K562 (cell line): ENCODE results near the gene BCAN. TPM values are rescaled to one million over a fixed set of nuclear protein-coding genes. Genes with fewer than 3 reads are reported as not detected.

Experiments
- CREB1 ChIP-seq, 2 experiments: sonication (generic) in 1 of 2; formaldehyde crosslinking in 1 of 2; IDR thresholded peaks; 2 replicates each; pipeline versions ENCODE4 v1.6.1 to v1.8.0; 2012 to 2022; ENCODE audit warnings: inconsistent platforms in 1 of 2, mild to moderate bottlenecking in 1 of 2, missing genetic modification reagents in 1 of 2, moderate library complexity in 1 of 2
- HMGN3 ChIP-seq: IDR thresholded peaks from 2 replicates; pipeline ENCODE4 v1.6.1; 2011; ENCODE audit warnings: borderline replicate concordance, low read depth, mild to moderate bottlenecking, mixed read lengths, low read length; ENCODE audit not compliant: insufficient read length; ENCODE audit errors: extremely low read depth
- PHF21A ChIP-seq: fragments of 450-650 bp; IDR thresholded peaks from 2 replicates; pipeline ENCODE4 v1.6.1; 2017; ENCODE audit warnings: low read depth, borderline replicate concordance
- PHTF2 ChIP-seq: fragments of 250-450 bp; sonication (Bioruptor Pico); IDR thresholded peaks from 2 replicates; pipeline ENCODE4 v1.5.0; 2021; ENCODE audit warnings: mild to moderate bottlenecking
- RBM14 ChIP-seq: fragments of 200-400 bp; formaldehyde crosslinking; IDR thresholded peaks from 2 replicates; pipeline ENCODE4 v1.6.1; 2018; ENCODE audit warnings: low read depth, mild to moderate bottlenecking, low read length, moderate library complexity, borderline replicate concordance; ENCODE audit not compliant: insufficient read depth
- ZNF311 ChIP-seq: fragments of 250-450 bp; sonication (Bioruptor Pico); IDR thresholded peaks from 2 replicates; pipeline ENCODE4 v1.4.0; 2020; ENCODE audit warnings: mild to moderate bottlenecking, moderate library complexity
- polyA plus RNA-seq, 8 experiments: library from polyadenylated mRNA; depleted of rRNA in 4 of 8; stranded (reverse) in 5 of 8; unstranded in 3 of 8; fragments of >200 nt; fragmentation: Nextera tagmentation in 2 of 8; fragmentation: Illumina TruSeq in 1 of 8; extraction: Ambion mirVana in 2 of 8; extraction: Trizol in 1 of 8; gene quantifications; 2 replicates each; pipeline versions ENCODE4 v1.2.1 to v1.2.3, GENCODE V29; 2011 to 2014; ENCODE audit warnings: inconsistent platforms in 1 of 8, missing spikeins in 1 of 8
- total RNA-seq, 7 experiments: library from RNA; depleted of rRNA in 6 of 7; stranded (reverse); fragments of >200 nt in 6 of 7; fragmentation: Illumina TruSeq in 2 of 7; extraction: Trizol in 2 of 7; gene quantifications; 2 replicates each; pipeline versions ENCODE4 v1.2.1 to v1.2.3, GENCODE V29; 2011 to 2021; ENCODE audit warnings: low replicate concordance in 1 of 7
- TF ChIP-seq, protein P1 (sequence below): fragments of 450-650 bp; IDR thresholded peaks from 2 replicates; pipeline ENCODE4 v1.7.1; 2018; ENCODE audit warnings: mild to moderate bottlenecking, low read depth; ENCODE audit not compliant: partially characterized antibody

Gene BCAN
- total and polyA plus RNA-seq, 9 of the 15 experiments (the other 6 are each of a cell fraction or from before 2014, with no cell fraction given), result 0.04 to 0.33 (median 0.14) TPM; not detected in 5

DNA sequence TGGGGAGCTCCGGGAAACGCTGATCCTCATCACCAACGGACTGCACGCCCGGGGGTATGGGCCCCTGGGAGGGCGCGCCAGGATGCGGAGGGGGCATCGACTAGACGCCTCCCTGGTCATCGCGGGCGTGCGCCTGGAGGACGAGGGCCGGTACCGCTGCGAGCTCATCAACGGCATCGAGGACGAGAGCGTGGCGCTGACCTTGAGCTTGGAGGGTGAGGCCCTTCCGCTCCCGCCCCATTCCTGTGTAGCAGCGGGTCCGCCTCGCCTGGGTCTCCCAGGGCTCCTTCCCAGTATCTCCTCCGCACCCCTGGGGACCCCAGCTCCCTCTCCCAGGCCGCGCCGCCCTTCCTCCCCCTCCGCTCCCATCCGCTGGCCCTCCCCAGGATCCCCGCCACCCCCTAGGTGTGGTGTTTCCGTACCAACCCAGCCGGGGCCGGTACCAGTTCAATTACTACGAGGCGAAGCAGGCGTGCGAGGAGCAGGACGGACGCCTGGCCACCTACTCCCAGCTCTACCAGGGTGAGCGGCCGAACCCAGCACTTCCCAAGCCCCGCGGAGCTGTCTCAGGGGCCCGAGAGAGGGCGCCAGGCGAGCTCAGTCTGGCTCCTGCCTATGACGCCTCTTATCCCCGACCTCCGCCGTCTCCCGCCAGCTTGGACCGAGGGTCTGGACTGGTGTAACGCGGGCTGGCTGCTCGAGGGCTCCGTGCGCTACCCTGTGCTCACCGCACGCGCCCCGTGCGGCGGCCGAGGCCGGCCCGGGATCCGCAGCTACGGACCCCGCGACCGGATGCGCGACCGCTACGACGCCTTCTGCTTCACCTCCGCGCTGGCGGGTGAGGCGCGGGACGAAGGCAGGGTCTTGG lies 17.7 kb upstream of the BCAN start (continued):
- TF ChIP-seq, protein P1, sequence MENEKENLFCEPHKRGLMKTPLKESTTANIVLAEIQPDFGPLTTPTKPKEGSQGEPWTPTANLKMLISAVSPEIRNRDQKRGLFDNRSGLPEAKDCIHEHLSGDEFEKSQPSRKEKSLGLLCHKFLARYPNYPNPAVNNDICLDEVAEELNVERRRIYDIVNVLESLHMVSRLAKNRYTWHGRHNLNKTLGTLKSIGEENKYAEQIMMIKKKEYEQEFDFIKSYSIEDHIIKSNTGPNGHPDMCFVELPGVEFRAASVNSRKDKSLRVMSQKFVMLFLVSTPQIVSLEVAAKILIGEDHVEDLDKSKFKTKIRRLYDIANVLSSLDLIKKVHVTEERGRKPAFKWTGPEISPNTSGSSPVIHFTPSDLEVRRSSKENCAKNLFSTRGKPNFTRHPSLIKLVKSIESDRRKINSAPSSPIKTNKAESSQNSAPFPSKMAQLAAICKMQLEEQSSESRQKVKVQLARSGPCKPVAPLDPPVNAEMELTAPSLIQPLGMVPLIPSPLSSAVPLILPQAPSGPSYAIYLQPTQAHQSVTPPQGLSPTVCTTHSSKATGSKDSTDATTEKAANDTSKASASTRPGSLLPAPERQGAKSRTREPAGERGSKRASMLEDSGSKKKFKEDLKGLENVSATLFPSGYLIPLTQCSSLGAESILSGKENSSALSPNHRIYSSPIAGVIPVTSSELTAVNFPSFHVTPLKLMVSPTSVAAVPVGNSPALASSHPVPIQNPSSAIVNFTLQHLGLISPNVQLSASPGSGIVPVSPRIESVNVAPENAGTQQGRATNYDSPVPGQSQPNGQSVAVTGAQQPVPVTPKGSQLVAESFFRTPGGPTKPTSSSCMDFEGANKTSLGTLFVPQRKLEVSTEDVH, result peak; percentile 90
- TF ChIP-seq HMGN3 (peak; percentile 26), PHF21A (no peak), CREB1 (IDR thresholded peaks at IDR 0.05) (peak; percentile 91), CREB1 (CRISPR knock-in tag; IDR thresholded peaks at IDR 0.05) (peak; percentile 85), ZNF311 (CRISPR knock-in tag) (no peak), RBM14 (no peak), PHTF2 (no peak)
